Upper lobe of right lung (tissue), 1 donor: ENCODE measurements around the gene MAPKAP1. TPM values are rescaled to one million over a fixed set of nuclear protein-coding genes. Genes with fewer than 3 reads are reported as not detected.

ENCODE experiments used
- ATAC-seq: fragments of 200-7000 bp; cut with Tn5 transposase; one replicate; pipeline ENCODE4 v1.9.1; 2020; ENCODE audit warnings: mild to moderate bottlenecking, moderate library complexity
- DNase-seq: peaks from one replicate; pipeline ENCODE4 v3.0.0-alpha.2; 2020
- H3K27ac ChIP-seq: fragments of 200-600 bp; one replicate; pipeline ENCODE4 v1.8.0; 2022
- H3K27me3 ChIP-seq: fragments of 200-600 bp; one replicate; pipeline ENCODE4 v1.8.0; 2022; ENCODE audit warnings: mild to moderate bottlenecking
- H3K36me3 ChIP-seq: fragments of 200-600 bp; one replicate; pipeline ENCODE4 v1.8.0; 2022
- H3K4me1 ChIP-seq: fragments of 200-600 bp; one replicate; pipeline ENCODE4 v1.8.0; 2022
- H3K4me3 ChIP-seq: fragments of 200-600 bp; one replicate; pipeline ENCODE4 v1.8.0; 2022; ENCODE audit warnings: mild to moderate bottlenecking
- H3K9me3 ChIP-seq: fragments of 200-600 bp; one replicate; pipeline ENCODE4 v1.8.0; 2022
- intact Hi-C: fragments of 100-400 bp; cut with DNase I; formaldehyde crosslinking; loops from one replicate; pipeline ENCODE4 v1.11.0; 2022
- total RNA-seq: library from RNA; stranded (reverse); fragmentation: NEBNext Ultra II Directional; extraction: Animal tissue kit (Norgen Biotek cat#: 25700); gene quantifications from one replicate; pipeline ENCODE4 v1.2.1, GENCODE V29; 2021
- TF ChIP-seq, protein P1 (sequence below): fragments of 200-600 bp; IDR thresholded peaks from one replicate; pipeline ENCODE4 v1.8.0; 2022; ENCODE audit warnings: antibody characterized with exemption
- donor health status: DM: no; HTN: yes; CAD: no; lungs with severe emphysema.

MAPKAP1 gene
- total RNA-seq, 1 donor from 2014 or later, result 76.8 TPM

DNA sequence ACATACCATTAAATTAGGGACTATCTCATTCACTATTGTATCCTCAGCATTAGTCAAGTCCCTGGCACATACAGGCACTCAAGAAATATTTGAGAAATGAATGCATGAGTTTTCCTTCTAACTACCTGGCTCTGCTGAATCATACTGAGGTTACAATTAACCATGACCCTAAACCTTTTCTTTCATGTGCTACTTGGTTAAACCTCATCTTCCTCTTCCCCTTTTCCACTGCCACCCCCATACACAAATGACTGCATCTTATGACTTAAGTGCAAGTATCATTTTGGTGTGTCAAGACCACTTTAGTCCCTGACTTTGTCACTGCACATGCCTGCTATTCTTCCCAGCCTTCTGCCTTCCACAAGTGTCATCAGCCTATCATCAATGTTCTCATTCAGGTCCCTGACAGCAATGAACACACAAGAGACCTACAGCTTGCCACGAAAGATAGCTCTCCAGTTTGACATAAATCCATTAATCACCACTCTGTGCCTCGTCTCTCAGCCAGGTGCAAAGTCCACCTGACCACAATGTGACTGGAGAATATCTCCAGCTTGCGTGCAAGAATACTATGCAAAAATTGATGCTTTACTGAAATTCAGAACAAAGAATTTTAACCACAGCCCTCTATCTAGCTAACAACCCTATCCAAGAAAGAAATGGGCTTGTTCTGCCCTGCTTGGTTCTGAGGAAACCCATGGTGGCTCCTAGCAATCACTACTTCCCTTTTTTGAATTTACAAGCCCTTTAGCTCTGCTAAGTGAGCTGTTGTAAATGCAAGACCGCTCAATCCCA, 74.5 kb downstream of the MAPKAP1 start:
- Histone ChIP-seq H3K4me3 (no peak overlapping the region), H3K27ac (peak overlapping the region; percentile 62), H3K9me3 (no peaks in the 10 kb centered on the region), H3K4me1 (peaks cover 34% of the 10 kb centered on the region), H3K36me3 (no peaks in the 10 kb centered on the region), H3K27me3 (no peaks in the 10 kb centered on the region)
- TF ChIP-seq, protein P1, sequence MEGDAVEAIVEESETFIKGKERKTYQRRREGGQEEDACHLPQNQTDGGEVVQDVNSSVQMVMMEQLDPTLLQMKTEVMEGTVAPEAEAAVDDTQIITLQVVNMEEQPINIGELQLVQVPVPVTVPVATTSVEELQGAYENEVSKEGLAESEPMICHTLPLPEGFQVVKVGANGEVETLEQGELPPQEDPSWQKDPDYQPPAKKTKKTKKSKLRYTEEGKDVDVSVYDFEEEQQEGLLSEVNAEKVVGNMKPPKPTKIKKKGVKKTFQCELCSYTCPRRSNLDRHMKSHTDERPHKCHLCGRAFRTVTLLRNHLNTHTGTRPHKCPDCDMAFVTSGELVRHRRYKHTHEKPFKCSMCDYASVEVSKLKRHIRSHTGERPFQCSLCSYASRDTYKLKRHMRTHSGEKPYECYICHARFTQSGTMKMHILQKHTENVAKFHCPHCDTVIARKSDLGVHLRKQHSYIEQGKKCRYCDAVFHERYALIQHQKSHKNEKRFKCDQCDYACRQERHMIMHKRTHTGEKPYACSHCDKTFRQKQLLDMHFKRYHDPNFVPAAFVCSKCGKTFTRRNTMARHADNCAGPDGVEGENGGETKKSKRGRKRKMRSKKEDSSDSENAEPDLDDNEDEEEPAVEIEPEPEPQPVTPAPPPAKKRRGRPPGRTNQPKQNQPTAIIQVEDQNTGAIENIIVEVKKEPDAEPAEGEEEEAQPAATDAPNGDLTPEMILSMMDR, result no peak
- ATAC-seq (peak; percentile 84), DNase-seq (no peak)
- intact Hi-C loops, result loop anchor here (10.0 kb wide), 1 partner anchor 228 kb away; no protein-coding TSS in a partner anchor

DNA sequence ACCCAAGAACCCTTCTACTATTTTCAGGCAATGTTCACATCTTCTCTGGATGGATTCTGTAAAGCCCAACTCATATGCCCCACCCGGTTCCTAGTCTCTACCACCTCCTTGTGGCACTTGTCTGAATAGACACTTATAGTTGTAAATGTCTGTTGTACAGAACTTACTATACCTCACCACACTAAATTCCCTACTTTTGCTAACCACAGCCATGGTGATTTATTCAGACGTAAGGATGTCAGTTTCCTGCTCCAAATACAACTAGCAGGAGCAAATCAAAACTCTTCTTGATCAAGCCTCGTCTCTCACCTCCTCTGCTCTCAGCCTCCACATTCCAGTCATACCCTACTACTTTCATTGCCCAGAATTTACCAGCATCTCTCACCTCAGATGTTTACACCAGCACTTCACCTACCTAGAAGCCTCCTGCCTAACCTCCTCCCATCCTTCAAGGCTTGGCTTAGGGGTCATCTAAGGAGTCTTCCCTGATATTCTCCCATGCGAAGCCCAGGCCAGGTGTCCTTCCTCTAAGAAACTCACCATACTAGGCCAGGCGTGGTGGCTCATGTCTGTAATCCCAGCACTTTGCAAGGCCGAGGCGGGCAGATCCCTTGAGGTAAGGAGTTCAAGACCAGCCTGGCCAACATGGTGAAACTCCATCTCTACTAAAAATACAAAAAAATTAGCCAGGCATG, 75.5 kb downstream of the MAPKAP1 start:
- TF ChIP-seq, protein P1, result peak; percentile 59
- intact Hi-C loops, result loop anchor here (10.0 kb wide), 1 partner anchor 227 kb away; no protein-coding TSS in a partner anchor
- Histone ChIP-seq H3K36me3 (no peaks in the 10 kb centered on the region), H3K9me3 (no peaks in the 10 kb centered on the region), H3K27ac (no peak overlapping the region), H3K4me1 (peaks cover 34% of the 10 kb centered on the region), H3K4me3 (no peak overlapping the region), H3K27me3 (no peaks in the 10 kb centered on the region)
- peak; percentile 83 for ATAC-seq
- no peak for DNase-seq

DNA sequence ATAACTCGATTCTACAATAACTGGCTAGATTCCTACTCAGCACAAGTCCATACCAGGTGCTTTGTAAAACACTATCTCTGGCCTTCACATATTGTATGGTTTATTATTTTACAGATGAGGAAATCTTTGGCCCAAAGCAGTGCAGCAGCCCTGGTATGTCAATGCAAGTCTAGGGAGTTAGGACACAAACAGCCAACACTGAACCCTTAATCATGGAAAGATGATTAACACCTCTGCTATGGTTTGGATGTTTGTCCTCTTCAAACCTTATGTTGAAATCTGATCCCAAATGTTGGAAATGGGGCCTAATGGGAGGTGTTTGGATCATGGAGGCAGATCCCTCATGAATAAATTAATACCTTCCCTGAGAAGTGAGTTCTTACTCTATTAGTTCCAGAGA, 76.6 kb downstream of the MAPKAP1 start:
- no peak for DNase-seq
- Histone ChIP-seq H3K9me3 (no peaks in the 10 kb centered on the region), H3K36me3 (no peaks in the 10 kb centered on the region), H3K4me1 (peaks cover 39% of the 10 kb centered on the region), H3K4me3 (no peak overlapping the region), H3K27ac (no peak overlapping the region), H3K27me3 (no peaks in the 10 kb centered on the region)
- intact Hi-C loops, result loop anchor here (10.0 kb wide), 1 partner anchor 226 kb away; no protein-coding TSS in a partner anchor
- TF ChIP-seq, protein P1, result no peak
- ATAC-seq, result no peak

DNA sequence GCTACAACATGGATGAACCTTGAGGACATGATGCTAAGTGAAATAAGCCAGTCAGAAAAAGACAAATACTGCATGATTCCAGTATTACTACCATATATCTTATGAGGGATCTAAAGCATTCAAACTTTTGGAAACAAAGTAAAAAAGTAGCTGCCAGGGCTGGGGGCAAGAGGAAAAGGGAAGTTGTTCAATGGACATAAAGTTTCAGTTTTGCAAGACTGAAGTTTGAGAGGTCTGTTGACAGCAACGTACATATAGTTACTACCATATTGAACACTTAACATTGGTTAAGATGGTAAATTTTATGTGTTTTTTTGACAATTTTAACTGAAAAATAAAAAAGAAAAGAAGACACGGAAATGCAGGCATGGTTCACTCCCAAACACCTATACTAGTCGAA, 77.6 kb downstream of the MAPKAP1 start:
- intact Hi-C loops, result no loop called here
- no peak overlapping the region for H3K4me3 ChIP-seq
- TF ChIP-seq, protein P1, result no peak
- no peak overlapping the region for H3K27ac ChIP-seq
- no peaks in the 10 kb centered on the region for H3K9me3 ChIP-seq
- peaks cover 38% of the 10 kb centered on the region for H3K4me1 ChIP-seq
- no peaks in the 10 kb centered on the region for H3K36me3 ChIP-seq
- no peak for DNase-seq
- ATAC-seq, result no peak
- H3K27me3 ChIP-seq, result no peaks in the 10 kb centered on the region

DNA sequence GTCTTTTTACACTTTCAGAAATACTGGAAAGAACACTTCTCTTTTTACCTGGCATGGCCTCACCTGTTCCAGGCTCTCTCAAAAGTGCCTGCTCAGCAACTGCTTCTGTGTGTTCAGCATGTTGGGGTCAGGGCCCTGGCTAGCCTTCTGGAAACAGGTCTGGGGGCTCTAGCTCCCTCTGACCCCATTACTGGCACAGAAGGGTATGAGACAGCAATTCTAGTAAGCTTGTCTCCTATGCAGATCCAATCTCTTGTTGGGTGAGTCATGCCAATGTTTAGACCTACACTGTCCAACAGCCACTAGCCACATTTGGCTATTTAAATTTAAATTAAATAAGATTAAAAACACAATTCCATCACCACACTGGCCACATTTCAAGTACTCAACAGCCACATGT, 80.8 kb downstream of the MAPKAP1 start:
- H3K9me3 ChIP-seq, result no peaks in the 10 kb centered on the region
- H3K27me3 ChIP-seq, result no peaks in the 10 kb centered on the region
- no peak for ATAC-seq
- no peak overlapping the region for H3K27ac ChIP-seq
- no peak for DNase-seq
- no peaks in the 10 kb centered on the region for H3K36me3 ChIP-seq
- TF ChIP-seq, protein P1, result no peak
- no peak overlapping the region for H3K4me3 ChIP-seq
- H3K4me1 ChIP-seq, result peaks cover 9% of the 10 kb centered on the region
- intact Hi-C loops, result no loop called here
